GM19397 (cell line): ENCODE measurements around the gene TMEFF1.
A peak's percentile ranks its signal among the peaks of the same experiment; 100 is the strongest.

Source experiments
- ATAC-seq: cut with Tn5 transposase; IDR thresholded peaks from one replicate; pipeline ENCODE4 v1.9.1; 2021; ENCODE audit warnings: mild to moderate bottlenecking, moderate library complexity; ENCODE audit not compliant: unreplicated experiment

The TMEFF1 gene

DNA sequence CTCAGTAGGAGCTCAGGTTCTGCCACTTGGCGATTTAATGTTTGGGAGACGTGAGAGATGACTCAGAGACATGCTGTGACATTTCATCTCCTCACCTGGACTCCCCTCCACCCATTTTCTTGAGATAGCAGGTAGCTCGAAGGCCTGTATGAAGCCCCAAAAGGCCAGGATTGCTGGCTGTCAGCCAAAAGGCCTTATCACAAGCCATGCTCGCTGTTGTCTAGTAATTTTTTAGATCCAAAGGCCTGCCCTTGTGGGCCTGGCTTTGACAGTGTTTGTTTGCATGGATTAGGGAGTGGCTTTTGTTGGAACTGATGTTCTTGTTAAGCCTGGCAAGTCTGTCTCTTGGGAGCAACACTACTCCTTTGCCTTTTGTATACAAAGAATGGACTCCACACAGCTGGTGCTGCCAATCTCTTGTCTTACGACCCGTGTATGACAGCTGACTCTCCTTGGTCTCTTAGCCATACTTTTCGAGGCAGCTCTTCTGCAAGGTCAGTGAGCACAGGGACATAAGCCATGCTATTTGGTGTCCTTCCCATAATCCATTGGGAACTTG, 127.7 kb downstream of the TMEFF1 start:
- no peak for ATAC-seq

DNA sequence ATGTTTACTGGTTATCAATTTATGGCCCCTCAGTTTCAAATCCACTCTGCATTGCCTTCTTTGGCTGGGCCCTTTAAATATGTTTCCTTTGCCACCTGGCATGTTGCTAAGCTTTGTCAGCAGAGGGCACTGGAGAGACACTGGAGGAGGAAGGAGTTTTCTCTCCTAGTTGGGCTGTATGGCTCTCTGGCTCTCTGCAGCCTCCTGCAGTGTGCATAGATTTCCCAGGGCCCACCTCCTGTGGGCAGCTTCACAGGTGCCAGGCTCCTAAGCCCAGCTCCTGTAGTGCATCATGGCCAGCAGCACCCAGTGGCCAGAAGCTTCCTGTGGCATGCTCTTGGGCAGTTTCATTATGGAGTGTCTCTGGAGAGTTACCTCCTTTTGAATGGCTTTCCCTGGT, 128.3 kb downstream of the TMEFF1 start:
- ATAC-seq: peak; percentile 50

DNA sequence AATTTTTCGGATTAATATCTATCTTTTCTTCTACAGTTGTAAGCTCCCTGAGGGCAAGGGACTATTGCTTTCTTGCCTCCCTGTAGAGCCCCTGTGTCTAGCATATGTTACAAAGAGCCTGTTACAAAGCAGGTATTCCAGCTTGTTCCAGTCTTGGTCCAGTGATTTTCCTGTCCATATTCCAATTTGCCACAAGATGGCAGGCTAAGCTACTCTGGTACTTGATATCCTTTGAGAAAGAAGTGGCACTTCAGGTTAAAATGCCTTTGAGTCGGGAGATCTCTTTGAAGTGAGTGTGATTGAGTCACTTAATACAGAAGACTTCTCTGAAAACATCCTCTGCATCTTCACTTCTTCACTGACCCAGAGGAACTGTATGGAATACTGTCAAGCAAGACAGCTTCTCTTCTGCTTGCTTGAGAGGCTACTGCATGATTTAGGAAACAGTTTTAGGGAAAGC, 129.4 kb downstream of the TMEFF1 start:
- ATAC-seq: no peak

DNA sequence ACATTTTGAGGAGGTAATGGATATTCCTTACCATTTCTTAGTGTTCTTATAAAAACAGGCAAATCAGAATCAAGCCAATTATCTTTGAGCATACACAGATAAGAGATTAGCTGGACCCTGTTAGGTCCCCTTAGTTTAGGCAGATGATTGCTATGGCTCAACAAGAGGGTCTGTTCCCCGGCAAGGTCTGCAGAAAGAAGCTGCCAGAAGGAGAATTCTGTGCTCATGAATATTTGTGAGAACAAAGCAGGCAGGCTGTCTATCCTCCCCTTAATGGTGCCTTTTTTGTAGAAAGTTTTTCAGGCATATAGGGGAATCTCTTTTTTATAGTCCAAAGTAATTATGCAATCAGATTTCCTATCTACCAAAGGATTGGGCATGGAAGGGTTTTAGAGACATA, 132.5 kb downstream of the TMEFF1 start:
- ATAC-seq: no peak

DNA sequence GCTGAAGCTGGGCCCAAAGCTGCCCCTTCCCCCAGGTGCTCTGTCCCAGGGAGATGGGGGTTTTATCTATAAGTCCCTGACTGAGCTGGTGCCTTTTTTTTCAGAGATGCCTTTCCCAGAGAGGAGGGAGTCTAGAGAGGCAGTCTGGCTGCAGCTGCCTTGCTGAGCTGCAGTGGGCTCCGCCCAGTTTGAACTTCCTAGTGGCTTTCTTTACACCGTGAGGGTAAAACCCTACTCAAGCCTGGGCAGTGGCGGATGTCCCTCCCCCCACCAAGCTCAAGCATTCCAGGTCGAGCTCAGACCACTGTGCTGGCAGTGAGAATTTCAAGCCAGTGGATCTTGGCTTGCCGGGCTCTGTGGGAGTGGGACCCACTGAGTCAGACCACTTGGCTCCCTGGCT, 146.2 kb downstream of the TMEFF1 start:
- no peak for ATAC-seq

DNA sequence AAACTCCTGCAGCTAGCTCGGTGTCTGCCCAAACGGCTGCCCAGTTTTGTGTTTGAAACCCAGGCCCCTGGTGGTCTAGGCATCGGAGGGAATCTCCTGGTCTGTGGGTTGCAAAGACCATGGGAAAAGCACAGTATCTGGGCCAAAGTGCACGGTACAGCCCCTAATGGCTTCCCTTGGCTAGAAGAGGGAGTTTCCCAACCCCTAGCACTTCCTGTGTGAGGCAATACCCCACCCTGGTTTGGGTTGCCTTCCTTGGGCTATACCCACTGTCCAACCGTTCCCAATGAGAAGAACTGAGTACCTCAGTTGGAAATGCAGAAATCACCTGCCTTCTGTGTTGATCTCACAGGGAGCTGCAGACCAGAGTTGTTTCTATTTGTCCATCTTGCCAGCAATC, 146.7 kb downstream of the TMEFF1 start:
- ATAC-seq: no peak

DNA sequence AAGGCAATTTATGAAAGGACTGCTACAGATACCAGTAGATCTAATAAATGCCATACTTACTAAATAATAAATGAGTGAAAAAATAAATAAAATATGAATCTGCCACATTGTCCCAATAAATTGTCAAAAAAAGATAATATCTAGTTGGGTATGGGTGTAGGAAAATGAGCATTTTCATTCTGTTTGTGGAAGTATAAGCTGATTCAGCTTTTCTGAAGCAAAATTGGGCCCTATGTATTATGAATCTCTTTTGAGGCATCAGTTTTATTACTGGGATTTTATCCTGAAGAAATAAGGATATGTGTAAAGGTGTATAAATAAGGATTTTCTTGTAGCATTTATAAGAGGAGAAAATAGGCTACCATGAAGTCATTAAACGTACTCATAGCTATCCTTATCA, 151.0 kb downstream of the TMEFF1 start:
- no peak for ATAC-seq

DNA sequence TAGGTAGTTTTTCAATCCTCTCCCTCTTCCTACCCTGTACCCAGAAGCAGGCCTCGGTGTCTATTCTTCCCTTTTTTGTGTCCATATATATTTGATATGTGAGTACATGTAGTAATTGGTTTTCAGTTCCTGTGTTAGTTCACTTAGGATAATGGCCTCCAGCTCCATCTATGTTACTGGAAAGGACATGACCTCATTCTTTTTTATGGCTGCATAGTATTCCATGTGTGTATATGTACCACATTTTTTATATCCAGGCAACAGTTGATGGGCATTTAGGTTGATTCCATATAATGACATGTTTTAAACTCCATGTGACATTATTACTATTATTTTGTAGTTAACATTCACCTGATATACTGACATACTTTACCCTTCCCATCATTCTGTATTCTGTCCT, 154.0 kb downstream of the TMEFF1 start:
- ATAC-seq: no peak
